SU-DHL-6 (cell line): ENCODE data around the gene CLEC20A.

ENCODE experiments used
- EZH2phosphoT487 ChIP-seq: fragments of 200-600 bp; sonication (generic), shearing (Covaris generic); conservative IDR thresholded peaks from 2 replicates; pipeline ENCODE4 v1.6.1; 2018; ENCODE audit warnings: mild to moderate bottlenecking, antibody characterized with exemption, low read length, moderate library complexity, mixed read lengths
- TF ChIP-seq, protein P1 (sequence below): fragments of 200-600 bp; sonication (generic); IDR thresholded peaks from one replicate; pipeline ENCODE4 v1.5.1; 2017; ENCODE audit warnings: antibody characterized with exemption, mild to moderate bottlenecking, low read length, moderate library complexity; ENCODE audit not compliant: insufficient read depth, poor library complexity, severe bottlenecking

DNA sequence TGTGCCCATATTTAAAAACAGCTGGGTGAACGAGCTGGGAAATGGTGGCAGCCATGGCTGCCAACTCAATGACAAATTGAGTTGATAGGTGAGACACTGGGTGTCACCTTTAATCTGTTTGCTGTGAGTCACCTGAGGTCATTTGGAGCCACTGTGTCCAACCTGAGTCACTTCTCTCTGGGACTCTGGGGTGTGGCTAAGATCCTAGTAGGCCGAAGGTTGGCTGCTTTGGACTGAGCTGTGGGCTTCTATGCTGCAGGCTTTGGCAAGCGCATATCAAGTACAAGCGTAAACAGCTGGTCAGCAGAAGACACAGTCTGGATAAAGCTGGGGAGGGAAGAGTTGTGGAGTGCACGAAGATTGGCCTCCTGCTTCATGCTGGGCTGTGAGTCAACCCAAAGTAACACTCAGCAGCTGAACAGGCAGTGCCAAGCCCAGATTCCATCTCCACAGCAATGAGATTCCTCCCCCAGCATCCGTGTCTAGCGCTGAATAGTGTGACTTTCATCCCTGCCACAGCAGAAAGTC lies 40.1 kb upstream of the CLEC20A start:
- TF ChIP-seq, protein P1, sequence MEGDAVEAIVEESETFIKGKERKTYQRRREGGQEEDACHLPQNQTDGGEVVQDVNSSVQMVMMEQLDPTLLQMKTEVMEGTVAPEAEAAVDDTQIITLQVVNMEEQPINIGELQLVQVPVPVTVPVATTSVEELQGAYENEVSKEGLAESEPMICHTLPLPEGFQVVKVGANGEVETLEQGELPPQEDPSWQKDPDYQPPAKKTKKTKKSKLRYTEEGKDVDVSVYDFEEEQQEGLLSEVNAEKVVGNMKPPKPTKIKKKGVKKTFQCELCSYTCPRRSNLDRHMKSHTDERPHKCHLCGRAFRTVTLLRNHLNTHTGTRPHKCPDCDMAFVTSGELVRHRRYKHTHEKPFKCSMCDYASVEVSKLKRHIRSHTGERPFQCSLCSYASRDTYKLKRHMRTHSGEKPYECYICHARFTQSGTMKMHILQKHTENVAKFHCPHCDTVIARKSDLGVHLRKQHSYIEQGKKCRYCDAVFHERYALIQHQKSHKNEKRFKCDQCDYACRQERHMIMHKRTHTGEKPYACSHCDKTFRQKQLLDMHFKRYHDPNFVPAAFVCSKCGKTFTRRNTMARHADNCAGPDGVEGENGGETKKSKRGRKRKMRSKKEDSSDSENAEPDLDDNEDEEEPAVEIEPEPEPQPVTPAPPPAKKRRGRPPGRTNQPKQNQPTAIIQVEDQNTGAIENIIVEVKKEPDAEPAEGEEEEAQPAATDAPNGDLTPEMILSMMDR = no peak
- TF ChIP-seq EZH2phosphoT487 = no peak
